GM18907 (cell line): ENCODE data around the gene SUGCT.

ENCODE experiments used
- ATAC-seq: cut with Tn5 transposase; IDR thresholded peaks from one replicate; pipeline ENCODE4 v1.9.1; 2021; ENCODE audit warnings: mild to moderate bottlenecking, moderate library complexity; ENCODE audit not compliant: unreplicated experiment

The SUGCT gene

GRCh38 chr7:40704172-40704571 lies 569.4 kb downstream of the SUGCT start:
- no peak for ATAC-seq

GRCh38 chr7:40706829-40707228 lies 572.0 kb downstream of the SUGCT start:
- no peak for ATAC-seq

GRCh38 chr7:40709062-40709964 lies 574.5 kb downstream of the SUGCT start:
- peak; percentile 61 for ATAC-seq

GRCh38 chr7:40711706-40712105 lies 576.9 kb downstream of the SUGCT start:
- no peak for ATAC-seq

- no peak for ATAC-seq
These were observed 579.7 kb downstream of the SUGCT start for GRCh38 chr7:40714363-40715052.

- ATAC-seq = no peak
These were observed 580.2 kb downstream of the SUGCT start for GRCh38 chr7:40715053-40715430.

GRCh38 chr7:40716052-40716451 lies 581.2 kb downstream of the SUGCT start:
- ATAC-seq = no peak

GRCh38 chr7:40717242-40717641 lies 582.4 kb downstream of the SUGCT start:
- peak; percentile 86 for ATAC-seq

- ATAC-seq = no peak
These were observed 585.6 kb downstream of the SUGCT start for GRCh38 chr7:40720416-40720815.

- ATAC-seq = no peak
These were observed 586.6 kb downstream of the SUGCT start for GRCh38 chr7:40721342-40721949.

GRCh38 chr7:40722242-40722641 lies 587.4 kb downstream of the SUGCT start:
- no peak for ATAC-seq

GRCh38 chr7:40723829-40724228 lies 589.0 kb downstream of the SUGCT start:
- ATAC-seq = no peak

- ATAC-seq = no peak
These were observed 591.8 kb downstream of the SUGCT start for GRCh38 chr7:40726559-40726958.

- no peak for ATAC-seq
These were observed 598.3 kb downstream of the SUGCT start for GRCh38 chr7:40733114-40733513.

GRCh38 chr7:40733578-40733977 lies 598.8 kb downstream of the SUGCT start:
- ATAC-seq = no peak

- no peak for ATAC-seq
These were observed 604.5 kb downstream of the SUGCT start for GRCh38 chr7:40739257-40739656.

- no peak for ATAC-seq
These were observed 607.5 kb downstream of the SUGCT start for GRCh38 chr7:40742270-40742669.

GRCh38 chr7:40746841-40747556 lies 612.2 kb downstream of the SUGCT start:
- no peak for ATAC-seq

- no peak for ATAC-seq
These were observed 613.1 kb downstream of the SUGCT start for GRCh38 chr7:40747856-40748255.

- ATAC-seq = no peak
These were observed 615.1 kb downstream of the SUGCT start for GRCh38 chr7:40749877-40750276.

- no peak for ATAC-seq
These were observed 618.6 kb downstream of the SUGCT start for GRCh38 chr7:40753455-40753854.
